K562 (cell line): Measurements from ENCODE around the gene CCDC60. TPM values are rescaled to one million over a fixed set of nuclear protein-coding genes. Genes with fewer than 3 reads are reported as not detected.

Source experiments
- ATAC-seq: fragments of 200-7000 bp; cut with Tn5 transposase; 3 replicates; pipeline ENCODE4 v1.9.1; 2020; ENCODE audit warnings: moderate library complexity
- BruUV-seq: library from RNA; stranded (reverse); fragments of 400-500 nt; replicated peaks from 2 replicates; lab custom pipeline; 2021; lab: Mats Ljungman, UMichigan
- CTCF ChIA-PET: fragments of 300-600 bp; formaldehyde crosslinking; extraction: SDS; loops from one replicate; lab custom pipeline; 2021; ENCODE audit warnings: low intra/inter-chr PET ratio; lab: Yijun Ruan, JAX
- POLR2A ChIA-PET: fragments of 300-600, 350-650 bp; sonication (Branson Sonifier 250); formaldehyde crosslinking; extraction: SDS; loops from one replicate; lab custom pipeline; 2021; ENCODE audit warnings: antibody characterized with exemption, inconsistent platforms; lab: Yijun Ruan, JAX
- DNase-seq, 4 experiments: peaks; one replicate each; pipeline versions ENCODE4 v3.0.0 to v3.0.0-alpha.2; 2011 to 2018; ENCODE audit warnings: low spot score in 3 of 4, mixed read lengths in 3 of 4; ENCODE audit errors: extremely low read depth in 1 of 4
- FAIRE-seq: peaks from 2 replicates; lab custom pipeline; 2011; peaks lifted over from hg19 to GRCh38; lab: Jason Lieb, UNC
- H2AFZ ChIP-seq: 2 replicates; pipeline ENCODE4 v1.6.0; 2011; ENCODE audit warnings: low read depth, low read length, control low read depth, inconsistent platforms
- H3K27ac ChIP-seq: fragments of 200-600 bp; 3 replicates; pipeline ENCODE4 v1.8.0; 2011; ENCODE audit warnings: low read depth, mild to moderate bottlenecking, control low read depth, inconsistent platforms, low read length, moderate library complexity, mixed read lengths; ENCODE audit errors: extremely low read depth
- H3K27me3 ChIP-seq, 2 experiments: fragments of 300-600 bp in 1 of 2; 2 replicates in 1 of 2; 3 replicates in 1 of 2; pipeline versions ENCODE4 v1.6.0 to v1.8.0; 2011; ENCODE audit warnings: inconsistent platforms in 2 of 2, low read length in 2 of 2, mild to moderate bottlenecking in 1 of 2, mixed read lengths in 1 of 2, moderate library complexity in 1 of 2; ENCODE audit not compliant: control insufficient read depth in 2 of 2, insufficient read depth in 2 of 2
- H3K36me3 ChIP-seq: fragments of 300-600 bp; 3 replicates; pipeline ENCODE4 v1.8.0; 2011; ENCODE audit warnings: mild to moderate bottlenecking, low read length, inconsistent platforms; ENCODE audit not compliant: control insufficient read depth, insufficient read depth
- H3K4me1 ChIP-seq, 2 experiments: fragments of 200-600 bp in 1 of 2; replicated peaks in 1 of 2; 2 replicates in 1 of 2; 3 replicates in 1 of 2; pipeline versions ENCODE4 v1.5.1 to v1.8.0; 2011; ENCODE audit warnings: inconsistent platforms in 2 of 2, low read length in 2 of 2, mild to moderate bottlenecking in 1 of 2, mixed read lengths in 1 of 2, moderate library complexity in 1 of 2; ENCODE audit not compliant: control insufficient read depth in 2 of 2, insufficient read depth in 2 of 2
- H3K4me2 ChIP-seq: 2 replicates; pipeline ENCODE4 v1.6.1; 2011; ENCODE audit warnings: low read length, control low read depth, inconsistent platforms, mixed read lengths; ENCODE audit not compliant: insufficient read depth
- H3K4me3 ChIP-seq: fragments of 200-600 bp; sonication (generic), shearing (Covaris generic); 2 replicates; pipeline ENCODE4 v1.5.1; 2016; ENCODE audit warnings: control low read depth, inconsistent platforms
- H3K79me2 ChIP-seq: fragments of 200-600 bp; 3 replicates; pipeline ENCODE4 v1.8.0; 2011; ENCODE audit warnings: low read length, inconsistent platforms; ENCODE audit not compliant: control insufficient read depth, insufficient read depth
- H3K9ac ChIP-seq, 2 experiments: 2 replicates each; pipeline versions ENCODE4 v1.6.0 to v1.6.1; 2011; ENCODE audit warnings: low read depth in 2 of 2, low read length in 2 of 2, control low read depth in 1 of 2, inconsistent platforms in 1 of 2, mild to moderate bottlenecking in 1 of 2, mixed read lengths in 1 of 2; ENCODE audit not compliant: insufficient read depth in 1 of 2
- H3K9me1 ChIP-seq: one replicate; pipeline ENCODE4 v1.6.0; 2011; ENCODE audit warnings: inconsistent platforms, mild to moderate bottlenecking, low read length, moderate library complexity; ENCODE audit not compliant: control insufficient read depth, insufficient read depth
- H3K9me3 ChIP-seq: replicated peaks from 2 replicates; pipeline ENCODE4 v1.5.1; 2011; ENCODE audit warnings: low read depth, low read length, inconsistent platforms; ENCODE audit not compliant: control insufficient read depth, insufficient read depth
- H4K20me1 ChIP-seq: replicated peaks from 2 replicates; pipeline ENCODE4 v1.6.1; 2011; ENCODE audit warnings: low read length, inconsistent platforms, mixed read lengths; ENCODE audit not compliant: control insufficient read depth, insufficient read depth
- BHLHE40 ChIP-seq: IDR thresholded peaks from 2 replicates; pipeline ENCODE4 v1.6.1; 2011; ENCODE audit warnings: low read length, improper control_type of control experiment
- DIDO1 ChIP-seq: fragments of 450-650 bp; IDR thresholded peaks from 2 replicates; pipeline ENCODE4 v1.6.1; 2016; ENCODE audit warnings: low read depth, missing biosample characterization, missing genetic modification characterization
- ETV1 ChIP-seq: fragments of 450-650 bp; conservative IDR thresholded peaks from 2 replicates; pipeline ENCODE4 v1.6.1; 2016; ENCODE audit warnings: missing genetic modification characterization, control low read depth, low read depth, missing compliant biosample characterization
- MAZ ChIP-seq, 2 experiments: fragments of 450-650 bp in 1 of 2; sonication (generic) in 1 of 2; formaldehyde crosslinking; IDR thresholded peaks in 1 of 2; conservative IDR thresholded peaks in 1 of 2; 2 replicates each; pipeline versions ENCODE4 v1.4.0 to v1.5.0; 2020; ENCODE audit warnings: mild to moderate bottlenecking in 1 of 2, missing genetic modification reagents in 1 of 2
- MEIS2 ChIP-seq: fragments of 450-650 bp; IDR thresholded peaks from 2 replicates; pipeline ENCODE4 v1.6.1; 2014; ENCODE audit warnings: mild to moderate bottlenecking; ENCODE audit not compliant: partially characterized antibody
- NR2C2 ChIP-seq, 2 experiments: fragments of 200-800 bp in 1 of 2; sonication (Bioruptor generic) in 1 of 2; sonication (generic) in 1 of 2; formaldehyde crosslinking in 1 of 2; IDR thresholded peaks; 2 replicates each; pipeline versions ENCODE4 v1.6.1 to v1.8.0; 2016 to 2022; ENCODE audit warnings: mild to moderate bottlenecking in 1 of 2, missing compliant biosample characterization in 1 of 2, missing genetic modification characterization in 1 of 2, missing genetic modification reagents in 1 of 2
- PTRF ChIP-seq: fragments of 450-650 bp; IDR thresholded peaks from 2 replicates; pipeline ENCODE4 v1.6.1; 2016; ENCODE audit warnings: mild to moderate bottlenecking, missing genetic modification characterization, missing compliant biosample characterization
- PTTG1 ChIP-seq: fragments of 450-650 bp; IDR thresholded peaks from 2 replicates; pipeline ENCODE4 v1.6.1; 2016; ENCODE audit warnings: low read depth, mild to moderate bottlenecking, missing genetic modification characterization, missing compliant biosample characterization
- SNRNP70 ChIP-seq: fragments of 200-400 bp; formaldehyde crosslinking; optimal IDR thresholded peaks from 2 replicates; pipeline ENCODE3; 2017; ENCODE audit warnings: low read depth, low read length
- SRSF9 ChIP-seq: fragments of 200-400 bp; formaldehyde crosslinking; IDR thresholded peaks from 2 replicates; pipeline ENCODE4 v1.6.1; 2017; ENCODE audit warnings: low read depth, low read length, borderline replicate concordance
- TRIM24 ChIP-seq, 2 experiments: fragments of 450-650 bp; IDR thresholded peaks; 2 replicates each; pipeline ENCODE4 v1.6.1; 2016
- ZNF644 ChIP-seq: fragments of 200-800 bp; sonication (Bioruptor generic); IDR thresholded peaks from 2 replicates; pipeline ENCODE4 v1.6.1; 2016; ENCODE audit warnings: low read depth, missing genetic modification characterization, missing compliant biosample characterization
- ZNF79 ChIP-seq: fragments of 250-450 bp; sonication (Bioruptor Pico); IDR thresholded peaks from 2 replicates; pipeline ENCODE4 v1.4.0; 2020; ENCODE audit warnings: low read depth, mild to moderate bottlenecking, moderate library complexity
- whole genome bisulfite sequencing: fragments of 100-300 bp; shearing (Covaris generic); methylation state at CpG from one replicate; pipeline ENCODE4 v1.1.6; 2016; ENCODE audit warnings: low coverage, mixed read lengths; ENCODE audit not compliant: insufficient coverage; ENCODE audit errors: missing lambda C conversion rate; 5-methylcytosine and 5-hydroxymethylcytosine counted together
- in situ Hi-C: fragments of 300-500 bp; cut with MboI; formaldehyde crosslinking; loops from 4 replicates; pipeline ENCODE4 v1.15.0; 2018; ENCODE audit warnings: inconsistent platforms, mixed read lengths
- intact Hi-C: fragments of 100-400 bp; cut with micrococcal nuclease; formaldehyde crosslinking; loops from 2 replicates; pipeline ENCODE4 v1.14.2; 2022
- polyA plus RNA-seq, 8 experiments: library from polyadenylated mRNA; depleted of rRNA in 4 of 8; stranded (reverse) in 5 of 8; unstranded in 3 of 8; fragments of >200 nt; fragmentation: Nextera tagmentation in 2 of 8; fragmentation: Illumina TruSeq in 1 of 8; extraction: Ambion mirVana in 2 of 8; extraction: Trizol in 1 of 8; gene quantifications; 2 replicates each; pipeline versions ENCODE4 v1.2.1 to v1.2.3, GENCODE V29; 2011 to 2014; ENCODE audit warnings: inconsistent platforms in 1 of 8, missing spikeins in 1 of 8
- total RNA-seq, 7 experiments: library from RNA; depleted of rRNA in 6 of 7; stranded (reverse); fragments of >200 nt in 6 of 7; fragmentation: Illumina TruSeq in 2 of 7; extraction: Trizol in 2 of 7; gene quantifications; 2 replicates each; pipeline versions ENCODE4 v1.2.1 to v1.2.3, GENCODE V29; 2011 to 2021; ENCODE audit warnings: low replicate concordance in 1 of 7

The CCDC60 gene
- total and polyA plus RNA-seq, 9 of the 15 experiments (the other 6 are each of a cell fraction or from before 2014, with no cell fraction given), result not detected

DNA sequence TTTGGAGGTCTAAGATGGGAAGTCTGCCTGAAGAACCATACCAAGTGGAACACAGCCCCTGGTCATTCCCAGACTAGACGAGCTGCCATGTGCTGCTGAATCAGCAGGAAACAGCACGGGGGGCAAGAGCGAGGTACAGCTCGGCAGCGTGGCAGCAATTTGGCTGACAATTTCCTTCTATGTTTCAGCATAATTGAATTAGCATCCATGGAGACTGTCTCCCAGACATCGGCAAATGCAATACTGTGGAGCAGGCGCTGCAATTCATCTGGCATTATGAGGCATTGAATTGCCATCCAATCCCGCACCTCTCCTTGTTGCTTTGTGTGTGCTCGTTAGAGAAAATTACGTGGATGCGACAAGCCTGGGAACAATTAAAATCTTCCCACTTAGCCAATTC, 46.0 kb upstream of the CCDC60 start:
- DNase-seq (no peak), FAIRE-seq (no peak), ATAC-seq (no peak)
- ChIA-PET POLR2A (no interaction called here), CTCF (no interaction called here)
- no TSS peak for BruUV-seq
- 4% methylated on average over 11 of the region's 11 CpGs for WGBS
- H3K4me2 ChIP-seq, result no peak overlapping the region
- no peaks in the 10 kb centered on the region for H3K36me3 ChIP-seq
- in situ Hi-C loops (no loop called here), intact Hi-C loops (no loop called here)
- no peaks in the 10 kb centered on the region; the same call in 1 of the 2 replicates for H4K20me1 ChIP-seq
- no peak overlapping the region for H3K4me3 ChIP-seq
- no peaks in the 10 kb centered on the region for H3K9me3 ChIP-seq
- TF ChIP-seq TRIM24 (IDR thresholded peaks at IDR 0.05) (no peak), SRSF9 (no peak), ETV1 (no peak), ZNF644 (tag) (no peak), NR2C2 (CRISPR knock-in tag; IDR thresholded peaks at IDR 0.05) (no peak), NR2C2 (tag; IDR thresholded peaks at IDR 0.05) (no peak), BHLHE40 (no peak), DIDO1 (tag) (no peak), PTTG1 (no peak), MAZ (CRISPR knock-in tag; conservative IDR thresholded peaks at IDR 0.05 in 1 of 2, IDR thresholded peaks at IDR 0.05 in 1 of 2) (no peak), ZNF79 (CRISPR knock-in tag) (no peak), SNRNP70 (no peak), PTRF (no peak), MEIS2 (no peak)
- H3K4me1 ChIP-seq, result no peaks in the 10 kb centered on the region
- H3K9ac ChIP-seq, result no peak overlapping the region
- no peaks in the 10 kb centered on the region for H3K9me1 ChIP-seq
- no peak overlapping the region for H2AFZ ChIP-seq
- H3K27me3 ChIP-seq, result peaks cover 6 to 13% of the 10 kb centered on the region in 2 experiments; a peak in 3 of 5 replicates
- H3K79me2 ChIP-seq, result no peaks in the 10 kb centered on the region
- no peak overlapping the region for H3K27ac ChIP-seq
